A549 (cell line): Measurements from ENCODE around the gene ZNF410. TPM values are rescaled to one million over a fixed set of nuclear protein-coding genes. Genes with fewer than 3 reads are reported as not detected.

Experiments used
- ATAC-seq, 2 experiments: fragments of 200-7000 bp in 1 of 2; fragments of >200 bp in 1 of 2; cut with Nextera tagmentation in 1 of 2; cut with Tn5 transposase in 1 of 2; 3 replicates each; pipeline versions ENCODE4 v1.8.0 to v1.9.1; 2018 to 2020; ENCODE audit warnings: mild to moderate bottlenecking in 1 of 2, moderate library complexity in 1 of 2
- CTCF ChIA-PET: fragments of 300-600 bp; sonication (Branson Sonifier 250); formaldehyde crosslinking; extraction: SDS; loops from one replicate; lab custom pipeline; 2021; ENCODE audit warnings: antibody characterized with exemption, inconsistent platforms; lab: Yijun Ruan, JAX
- POLR2A ChIA-PET: fragments of 350-600 bp; formaldehyde crosslinking; extraction: SDS; loops from one replicate; lab custom pipeline; 2021; ENCODE audit warnings: antibody characterized with exemption, inconsistent platforms; lab: Yijun Ruan, JAX
- DNase-seq, 2 experiments: peaks; one replicate each; pipeline versions ENCODE4 v3.0.0 to v3.0.0-alpha.2; 2011 to 2016; ENCODE audit warnings: low read depth in 1 of 2, low spot score in 1 of 2
- FAIRE-seq: peaks from 2 replicates; lab custom pipeline; 2011; peaks lifted over from hg19 to GRCh38; lab: Jason Lieb, UNC
- H3K27ac ChIP-seq, 2 experiments: fragments of >200 bp; sonication (Bioruptor Twin); formaldehyde crosslinking; 3 replicates each; pipeline ENCODE4 v1.5.1; 2016 to 2017
- H3K4me1 ChIP-seq: fragments of >200 bp; sonication (Bioruptor Twin); formaldehyde crosslinking; 3 replicates; pipeline ENCODE4 v1.6.1; 2016
- H3K4me2 ChIP-seq: fragments of >200 bp; sonication (Bioruptor Twin); formaldehyde crosslinking; 3 replicates; pipeline ENCODE4 v1.6.1; 2016
- H3K4me3 ChIP-seq: fragments of >200 bp; sonication (Bioruptor Twin); formaldehyde crosslinking; 3 replicates; pipeline ENCODE4 v1.5.1; 2016
- H3K9me3 ChIP-seq: fragments of >200 bp; sonication (Bioruptor Twin); formaldehyde crosslinking; 3 replicates; pipeline ENCODE4 v1.6.1; 2016
- BCL3 ChIP-seq: fragments of >200 bp; sonication (Bioruptor Twin); formaldehyde crosslinking; IDR thresholded peaks from 3 replicates; pipeline ENCODE4 v1.6.1; 2016
- BHLHE40 ChIP-seq: IDR thresholded peaks from 2 replicates; pipeline ENCODE4 v1.6.1; 2012; ENCODE audit warnings: low read depth, low read length, inconsistent platforms
- CBX8 ChIP-seq: fragments of 200-600 bp; sonication (generic); IDR thresholded peaks from 2 replicates; pipeline ENCODE4 v1.6.1; 2016
- CEBPB ChIP-seq, 2 experiments: fragments of >200 bp in 1 of 2; sonication (Bioruptor Twin) in 1 of 2; formaldehyde crosslinking in 1 of 2; IDR thresholded peaks; 2 replicates each; pipeline ENCODE4 v1.6.1; 2012 to 2016
- EP300 ChIP-seq, 2 experiments: fragments of >200 bp; sonication (Bioruptor Twin); formaldehyde crosslinking; IDR thresholded peaks; 2 replicates in 1 of 2; 3 replicates in 1 of 2; pipeline ENCODE4 v1.6.1; 2016 to 2017
- ESRRA ChIP-seq: fragments of 150-350 bp; IDR thresholded peaks from 2 replicates; pipeline ENCODE4 v1.6.1; 2014; ENCODE audit warnings: mild to moderate bottlenecking, low read length, borderline replicate concordance
- FOXS1 ChIP-seq: fragments of 250-450 bp; sonication (Bioruptor Pico); IDR thresholded peaks from 2 replicates; pipeline ENCODE4 v1.5.0; 2020; ENCODE audit warnings: mild to moderate bottlenecking, moderate library complexity
- HES2 ChIP-seq: fragments of >200 bp; sonication (Bioruptor Twin); formaldehyde crosslinking; IDR thresholded peaks from 2 replicates; pipeline ENCODE4 v1.6.1; 2016
- JUN ChIP-seq, 2 experiments: fragments of >200 bp; sonication (Bioruptor Twin); formaldehyde crosslinking; IDR thresholded peaks; 2 replicates in 1 of 2; 3 replicates in 1 of 2; pipeline ENCODE4 v1.6.1; 2016 to 2017
- JUNB ChIP-seq: fragments of >200 bp; sonication (Bioruptor Twin); formaldehyde crosslinking; IDR thresholded peaks from 2 replicates; pipeline ENCODE4 v1.6.1; 2016
- KDM1A ChIP-seq: fragments of 200-600 bp; sonication (generic); IDR thresholded peaks from 2 replicates; pipeline ENCODE4 v1.6.1; 2016; ENCODE audit warnings: low read depth, mild to moderate bottlenecking
- KDM5A ChIP-seq: fragments of 200-600 bp; sonication (generic); IDR thresholded peaks from 2 replicates; pipeline ENCODE4 v1.6.1; 2016; ENCODE audit warnings: antibody characterized with exemption, mild to moderate bottlenecking
- MAFK ChIP-seq: fragments of 450-650 bp; IDR thresholded peaks from 2 replicates; pipeline ENCODE4 v1.6.1; 2014; ENCODE audit not compliant: partially characterized antibody
- MAZ ChIP-seq: fragments of 150-350 bp; IDR thresholded peaks from 2 replicates; pipeline ENCODE4 v1.6.1; 2014; ENCODE audit warnings: antibody characterized with exemption, low read depth, low read length, borderline replicate concordance
- NFE2L2 ChIP-seq: fragments of 150-350 bp; conservative IDR thresholded peaks from 2 replicates; pipeline ENCODE4 v1.6.1; 2014; ENCODE audit warnings: low read length
- PHF8 ChIP-seq: fragments of 200-600 bp; sonication (generic); IDR thresholded peaks from 2 replicates; pipeline ENCODE4 v1.6.1; 2016; ENCODE audit warnings: low read depth, mild to moderate bottlenecking, antibody characterized with exemption, moderate library complexity, borderline replicate concordance
- POLR2A ChIP-seq: IDR thresholded peaks from 2 replicates; pipeline ENCODE4 v1.6.1; 2012; ENCODE audit warnings: mild to moderate bottlenecking, low read length
- REST ChIP-seq: fragments of 200-600 bp; sonication (generic); IDR thresholded peaks from 2 replicates; pipeline ENCODE4 v1.6.1; 2016; ENCODE audit warnings: antibody characterized with exemption, mild to moderate bottlenecking, moderate library complexity
- SMC3 ChIP-seq: fragments of >200 bp; sonication (Bioruptor Twin); formaldehyde crosslinking; IDR thresholded peaks from 3 replicates; pipeline ENCODE4 v1.6.1; 2018; ENCODE audit warnings: inconsistent platforms
- ZC3H11A ChIP-seq: fragments of 450-650 bp; IDR thresholded peaks from 2 replicates; pipeline ENCODE4 v1.6.1; 2014; ENCODE audit warnings: antibody characterized with exemption, mild to moderate bottlenecking
- ZFP36 ChIP-seq: fragments of 450-650 bp; IDR thresholded peaks from 2 replicates; pipeline ENCODE4 v1.6.1; 2014; ENCODE audit warnings: borderline replicate concordance; ENCODE audit not compliant: partially characterized antibody
- ZNF302 ChIP-seq: fragments of 250-450 bp; sonication (Bioruptor Pico); IDR thresholded peaks from 2 replicates; pipeline ENCODE4 v1.9.0; 2021; ENCODE audit warnings: inconsistent platforms, mild to moderate bottlenecking, moderate library complexity
- WGBS: methylation state at CpG from one replicate; pipeline ENCODE4 v1.1.6; 2017; ENCODE audit errors: missing lambda C conversion rate; 5-methylcytosine and 5-hydroxymethylcytosine counted together
- polyA plus RNA-seq, 4 experiments: library from polyadenylated mRNA; depleted of rRNA in 3 of 4; stranded (reverse); fragments of >200 nt; fragmentation: RNase III in 1 of 4; extraction: RNeasy Plus Mini Kit Qiagen cat#74134 plus additional on column Dnase treatment in 1 of 4; gene quantifications; 2 replicates in 3 of 4; 3 replicates in 1 of 4; pipeline ENCODE4 v1.2.3, GENCODE V29; 2011 to 2017
- TF ChIP-seq, protein P1 (sequence below): fragments of 450-650 bp; IDR thresholded peaks from 2 replicates; pipeline ENCODE4 v1.6.1; 2014; ENCODE audit warnings: antibody characterized with exemption

ZNF410 gene
- polyA plus RNA-seq, 2 of the 4 experiments (the other 2 are of a cell fraction) = 35.8 to 70.8 TPM

- FAIRE-seq (no peak), DNase-seq (no peak), ATAC-seq (no peak)
- ChIA-PET POLR2A (no interaction called here), CTCF (interaction anchor here (0.6 to 1.7 kb wide), 3 partner anchors 10 to 142 kb away, joined by 3 to 5 read pairs (median 5); no protein-coding TSS in a partner anchor)
- Histone ChIP-seq H3K9me3 (no peaks in the 10 kb centered on the region), H3K27ac (no peak overlapping the region), H3K4me1 (no peaks in the 10 kb centered on the region), H3K4me3 (no peak overlapping the region), H3K4me2 (no peak overlapping the region)
- WGBS = 89% methylated on average over 2 of the region's 2 CpGs
- TF ChIP-seq BHLHE40 = no peak
- TF ChIP-seq JUNB = no peak
- no peak for TF ChIP-seq BCL3
- TF ChIP-seq ZC3H11A = no peak
- no peak for TF ChIP-seq MAZ
- TF ChIP-seq MAFK = no peak
- TF ChIP-seq POLR2A = no peak
- TF ChIP-seq ZFP36 = no peak
- TF ChIP-seq FOXS1 (CRISPR knock-in tag) = no peak
- no peak for TF ChIP-seq JUN (IDR thresholded peaks at IDR 0.05)
- TF ChIP-seq CBX8 = no peak
- TF ChIP-seq REST = no peak
- no peak for TF ChIP-seq SMC3
- no peak for TF ChIP-seq KDM1A
- no peak for TF ChIP-seq PHF8
- no peak for TF ChIP-seq ZNF302 (CRISPR knock-in tag)
These were observed 16.0 kb upstream of the ZNF410 start for GRCh38 chr14:73870525-73871235.

DNA sequence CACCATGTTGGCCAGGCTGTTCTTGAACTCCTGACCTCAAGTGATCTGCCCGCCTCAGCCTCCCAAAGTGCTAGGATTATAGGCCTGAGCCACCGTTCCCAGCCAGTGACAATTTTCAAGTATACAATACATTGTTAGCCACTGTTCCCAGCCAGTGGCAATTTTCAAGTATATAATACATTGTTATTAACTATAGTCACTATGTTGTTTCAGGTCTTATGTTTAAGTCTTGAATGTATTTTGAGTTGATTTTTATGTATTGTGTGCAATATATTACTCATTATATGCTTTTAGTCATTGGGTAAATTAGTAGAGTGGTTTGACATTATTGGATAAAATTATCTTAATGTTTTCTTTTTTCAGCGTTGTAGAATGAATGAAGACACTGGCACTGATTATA is 13.0 kb upstream of the ZNF410 start:
- POLR2A ChIA-PET = no interaction called here
- no peak for TF ChIP-seq KDM5A
- no peak for TF ChIP-seq ESRRA
- TF ChIP-seq, protein P1, sequence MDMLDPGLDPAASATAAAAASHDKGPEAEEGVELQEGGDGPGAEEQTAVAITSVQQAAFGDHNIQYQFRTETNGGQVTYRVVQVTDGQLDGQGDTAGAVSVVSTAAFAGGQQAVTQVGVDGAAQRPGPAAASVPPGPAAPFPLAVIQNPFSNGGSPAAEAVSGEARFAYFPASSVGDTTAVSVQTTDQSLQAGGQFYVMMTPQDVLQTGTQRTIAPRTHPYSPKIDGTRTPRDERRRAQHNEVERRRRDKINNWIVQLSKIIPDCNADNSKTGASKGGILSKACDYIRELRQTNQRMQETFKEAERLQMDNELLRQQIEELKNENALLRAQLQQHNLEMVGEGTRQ = no peak
- no peak for TF ChIP-seq EP300 (IDR thresholded peaks at IDR 0.05)
- TF ChIP-seq NFE2L2 = no peak
- no peak for TF ChIP-seq HES2
- TF ChIP-seq CEBPB (IDR thresholded peaks at IDR 0.05) = no peak
- 78% methylated on average over 3 of the region's 3 CpGs for WGBS

More for the DNA sequence above, 13.0 kb upstream of the ZNF410 start:
- Histone ChIP-seq H3K4me3 (no peak overlapping the region), H3K27ac (no peak overlapping the region), H3K9me3 (no peaks in the 10 kb centered on the region), H3K4me1 (no peaks in the 10 kb centered on the region), H3K4me2 (no peak overlapping the region)
- no peak for DNase-seq
- FAIRE-seq = no peak
- CTCF ChIA-PET = interaction anchor here (0.9 kb wide), 1 partner anchor 156 kb away, joined by 3 read pairs; no protein-coding TSS in a partner anchor
- no peak for ATAC-seq
